ENCODE data around the gene ZNF362.

ZNF362 gene

DNA sequence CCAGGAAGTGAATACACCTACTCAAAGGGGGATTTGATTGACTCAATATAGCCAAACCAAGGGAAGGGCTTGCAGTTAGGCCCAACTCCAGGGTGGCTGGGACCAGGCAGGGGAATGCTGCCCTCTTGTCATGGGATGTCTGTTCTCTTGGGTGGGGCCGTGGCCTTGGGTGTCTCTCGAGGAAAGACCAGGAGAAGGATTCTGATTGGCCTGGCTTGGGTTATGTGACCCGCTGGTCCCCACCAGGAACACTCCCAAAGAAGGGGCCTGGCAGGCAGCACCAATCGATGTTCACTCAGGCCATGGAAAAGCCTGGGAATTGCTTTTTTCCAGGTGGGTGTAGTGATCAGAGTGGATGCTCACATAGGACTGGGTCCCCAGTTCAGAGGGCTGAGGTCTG lies 10.1 kb upstream of the ZNF362 start:
- DNase-seq = no peak

- no peak for DNase-seq
Measured at GRCh38 chr1:33247545-33247944, 8.7 kb upstream of the ZNF362 start.

DNA sequence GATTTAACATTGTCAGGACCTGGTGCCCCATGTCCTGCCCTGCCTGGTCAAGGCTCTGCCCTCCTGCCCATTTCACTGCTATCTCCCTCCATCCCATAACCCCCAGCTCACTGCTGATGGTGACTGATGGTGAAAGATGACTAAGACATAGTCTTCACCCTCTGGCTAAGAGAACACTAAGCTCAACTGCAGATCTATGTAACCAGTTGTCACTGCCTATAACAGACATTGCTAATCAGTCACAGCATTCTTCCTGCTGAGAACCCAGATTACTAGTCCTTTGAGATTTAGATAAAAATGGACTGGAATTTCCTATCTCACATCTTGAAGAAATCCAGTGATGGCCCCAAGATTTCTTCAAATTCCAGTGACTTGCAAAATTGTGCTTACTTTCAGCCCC lies 8.0 kb upstream of the ZNF362 start:
- DNase-seq = no peak

DNA sequence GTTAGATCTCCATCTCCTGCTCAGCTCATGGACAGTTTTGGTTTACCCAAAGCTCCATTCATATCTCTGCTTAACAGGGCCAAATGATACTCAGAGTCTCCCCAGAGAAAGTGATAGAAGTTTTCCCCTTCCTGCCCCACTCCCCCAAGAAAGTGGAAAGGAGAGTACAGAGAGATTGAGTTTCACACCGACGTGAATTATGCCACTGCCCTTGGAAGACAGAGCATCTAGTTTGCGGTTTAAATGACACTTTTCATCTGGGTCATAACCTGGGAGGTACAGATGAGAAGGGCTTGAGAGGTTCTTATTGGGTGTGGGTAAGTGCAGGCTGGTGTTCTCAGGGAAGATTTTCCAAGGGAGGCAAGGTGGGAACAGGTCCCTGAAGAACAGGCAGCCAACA lies 6.9 kb upstream of the ZNF362 start:
- no peak for DNase-seq

- no peak for DNase-seq
Measured at GRCh38 chr1:33250217-33250616, 6.1 kb upstream of the ZNF362 start.

- no peak for DNase-seq
Measured at GRCh38 chr1:33250724-33251123, 5.6 kb upstream of the ZNF362 start.

DNA sequence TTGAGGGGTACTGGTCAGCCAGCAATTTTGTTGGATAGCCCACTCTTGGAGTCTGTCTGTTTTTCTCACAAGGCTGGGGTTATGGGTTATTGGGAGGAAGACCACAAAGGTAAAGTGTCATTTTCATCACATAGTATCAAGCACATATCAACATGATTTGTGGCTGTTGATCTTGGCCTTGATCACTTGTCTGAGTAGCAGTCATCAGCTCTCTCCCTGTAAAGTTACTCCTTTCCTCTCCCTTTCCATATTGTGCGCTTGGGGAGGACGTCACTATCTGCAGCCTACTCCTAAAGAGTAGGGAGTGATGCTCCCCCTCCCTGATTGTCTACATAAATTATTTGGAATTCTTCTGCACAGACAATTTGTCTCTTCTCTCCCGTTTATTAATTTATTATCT lies 1.8 kb upstream of the ZNF362 start:
- no peak for DNase-seq

DNA sequence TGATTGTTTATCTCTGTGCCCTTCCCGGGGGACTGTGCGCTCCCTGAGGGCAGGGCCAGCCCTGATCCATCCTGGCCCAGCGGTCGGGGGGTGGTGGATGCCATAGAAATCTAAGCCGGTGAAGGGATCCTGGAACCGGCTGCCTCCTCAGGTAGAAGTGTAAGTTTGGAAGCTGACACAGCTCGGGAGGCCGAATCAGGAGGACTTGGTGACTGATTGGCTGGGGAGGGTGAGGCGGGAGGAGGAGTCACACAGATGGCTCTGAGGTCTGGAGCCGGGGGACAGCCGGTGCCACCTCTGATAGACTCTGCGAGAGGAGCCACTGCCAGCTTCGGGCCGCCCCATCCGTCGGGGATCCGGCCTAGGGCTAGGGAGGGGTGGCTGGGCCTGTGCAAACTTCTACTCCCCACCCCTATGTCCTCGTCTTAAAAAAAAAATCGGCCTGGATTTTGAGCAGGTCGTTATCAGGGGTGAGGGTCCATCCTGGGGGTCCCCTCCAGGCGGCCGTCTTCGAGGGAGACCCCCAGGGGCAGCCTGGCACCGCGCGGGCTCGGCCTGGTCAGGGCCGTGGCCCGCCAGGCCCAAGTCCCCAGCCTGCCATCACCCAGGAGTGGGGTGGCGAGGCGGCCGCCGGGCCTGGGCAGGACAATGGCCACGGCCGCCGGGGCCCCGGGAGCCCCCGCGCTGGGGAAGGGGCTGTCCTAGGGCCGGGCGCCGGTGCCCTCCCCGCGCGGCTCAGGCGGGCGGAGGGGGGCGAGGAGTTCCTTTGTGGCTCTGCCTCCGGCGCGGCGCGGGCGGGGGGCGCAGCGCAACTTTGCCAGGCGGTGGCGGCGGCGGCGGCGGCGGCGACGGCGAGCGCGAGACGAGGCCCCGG lies 708 bp upstream of the ZNF362 start:
- peak; percentile 4 for DNase-seq

GRCh38 chr1:33256221-33256470 lies 146 bp upstream of the ZNF362 start:
- DNase-seq = no peak

- no peak for DNase-seq
Measured at GRCh38 chr1:33257207-33257771, 997 bp downstream of the ZNF362 start.

GRCh38 chr1:33257772-33258712 lies 1.8 kb downstream of the ZNF362 start:
- no peak for DNase-seq

- DNase-seq = no peak
Measured at GRCh38 chr1:33258788-33259274, 2.5 kb downstream of the ZNF362 start.

DNA sequence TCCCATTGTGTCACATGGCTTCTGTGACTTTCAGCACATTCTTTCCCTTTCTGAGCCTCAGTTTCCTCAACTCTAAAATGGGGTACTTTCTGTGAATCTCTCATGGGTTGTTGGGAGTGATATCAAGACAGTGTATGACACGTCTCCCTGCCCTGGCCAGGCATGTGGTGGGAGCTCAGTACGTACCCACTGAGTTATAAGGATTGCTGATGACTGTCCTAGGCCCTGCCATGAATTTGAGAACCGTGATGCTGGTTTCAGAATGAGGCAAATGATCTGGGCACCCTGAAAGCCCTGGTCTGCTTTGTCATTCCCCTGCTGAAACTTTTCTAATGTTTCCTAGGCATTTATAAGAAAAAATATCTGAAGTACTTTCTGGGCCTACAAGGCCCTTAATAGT lies 3.6 kb downstream of the ZNF362 start:
- no peak for DNase-seq

- no peak for DNase-seq
Measured at GRCh38 chr1:33260439-33260838, 4.1 kb downstream of the ZNF362 start.

DNA sequence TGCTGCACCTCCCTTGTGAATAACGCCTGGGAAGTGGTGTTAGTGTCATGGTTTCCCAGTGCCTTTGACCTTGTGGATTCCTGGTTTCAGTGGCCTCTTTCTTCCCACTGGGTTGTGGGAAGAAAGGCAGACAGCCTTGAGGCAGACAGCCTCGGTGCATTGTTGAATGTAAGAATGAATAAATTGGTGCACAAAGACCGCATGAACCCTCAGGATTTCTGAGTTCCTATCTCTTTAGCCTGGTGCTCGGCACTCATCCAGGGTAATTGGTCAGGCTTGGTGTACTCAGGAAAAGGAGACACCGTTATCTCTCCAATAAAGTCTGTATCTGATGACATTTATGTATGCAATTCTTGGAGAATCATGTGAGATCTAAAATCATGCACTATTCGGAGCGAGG lies 5.1 kb downstream of the ZNF362 start:
- DNase-seq = no peak

GRCh38 chr1:33263890-33264504 lies 7.7 kb downstream of the ZNF362 start:
- DNase-seq = no peak

GRCh38 chr1:33265780-33266605 lies 9.7 kb downstream of the ZNF362 start:
- DNase-seq = no peak

DNA sequence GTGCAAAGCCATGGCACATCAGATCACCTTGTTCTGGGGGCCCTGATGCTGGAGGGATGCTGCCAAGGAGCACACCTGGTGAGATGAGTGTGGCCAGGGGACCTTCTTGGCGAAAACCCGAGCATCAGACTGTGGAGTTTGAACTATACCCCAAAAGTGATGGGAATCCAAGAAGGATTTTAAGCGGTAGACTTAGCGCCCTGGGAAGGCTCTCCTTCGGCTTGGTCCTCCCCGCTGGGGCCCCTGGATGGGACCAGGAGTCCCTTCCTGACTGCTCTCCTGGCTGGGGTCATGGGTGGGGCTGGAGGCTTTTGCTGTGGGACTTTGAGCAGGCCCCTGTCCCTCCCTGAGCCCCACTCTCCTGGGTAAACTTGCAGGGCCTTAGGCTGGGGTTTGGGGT lies 10.5 kb downstream of the ZNF362 start:
- no peak for DNase-seq

DNA sequence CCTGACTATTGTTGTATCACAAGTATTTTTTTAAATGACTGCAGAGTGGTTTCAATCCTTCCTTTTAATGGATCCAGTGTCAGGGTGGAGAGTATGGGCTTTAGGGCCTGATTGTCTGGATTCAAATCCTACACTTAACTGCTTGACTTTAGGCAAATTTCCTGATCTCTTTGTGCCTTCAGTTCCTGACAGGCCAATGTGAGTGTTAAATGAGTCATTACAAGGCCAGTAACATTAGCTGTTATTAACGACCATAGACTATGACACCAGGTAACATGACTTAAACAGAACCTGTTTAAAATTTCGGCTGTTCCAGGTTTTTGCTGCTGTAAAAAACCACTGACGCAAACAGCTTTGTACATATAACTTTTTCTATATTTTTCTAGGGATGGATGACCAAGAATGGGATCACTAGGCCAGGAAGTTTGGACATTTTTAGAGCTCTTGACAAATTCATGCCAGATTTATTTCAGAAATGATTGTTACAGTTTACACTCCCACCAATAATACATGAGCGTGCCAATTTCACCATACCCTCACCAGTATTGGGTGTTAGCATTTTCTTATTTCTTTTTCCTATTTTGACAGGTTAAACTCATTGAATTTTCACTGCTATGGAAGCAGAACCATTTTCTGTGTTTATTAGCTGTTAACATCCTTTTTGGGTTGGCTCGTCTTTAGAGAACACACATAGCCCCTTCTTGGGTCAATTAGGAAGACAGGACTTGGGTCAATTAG lies 11.3 kb downstream of the ZNF362 start:
- DNase-seq = no peak

DNA sequence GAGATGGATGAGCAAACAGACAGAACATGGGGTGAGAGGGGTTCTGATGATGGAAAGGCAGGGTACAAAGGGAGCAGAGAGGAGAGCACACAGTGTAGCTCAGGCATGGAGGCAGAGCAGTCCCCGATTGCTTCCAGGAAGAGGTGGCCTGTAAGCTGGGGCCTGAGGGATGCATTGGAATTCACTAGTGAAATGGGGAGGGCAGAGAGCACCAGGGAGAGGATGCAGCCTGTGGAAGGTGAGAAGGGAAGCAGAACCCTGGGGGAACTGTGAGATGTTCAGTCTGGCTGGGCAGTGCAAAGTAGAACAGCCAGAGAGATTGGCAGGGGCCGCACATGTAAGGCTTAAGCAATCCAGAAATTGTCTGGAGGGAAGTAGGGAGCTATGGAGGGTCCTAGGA lies 12.2 kb downstream of the ZNF362 start:
- DNase-seq = no peak

DNA sequence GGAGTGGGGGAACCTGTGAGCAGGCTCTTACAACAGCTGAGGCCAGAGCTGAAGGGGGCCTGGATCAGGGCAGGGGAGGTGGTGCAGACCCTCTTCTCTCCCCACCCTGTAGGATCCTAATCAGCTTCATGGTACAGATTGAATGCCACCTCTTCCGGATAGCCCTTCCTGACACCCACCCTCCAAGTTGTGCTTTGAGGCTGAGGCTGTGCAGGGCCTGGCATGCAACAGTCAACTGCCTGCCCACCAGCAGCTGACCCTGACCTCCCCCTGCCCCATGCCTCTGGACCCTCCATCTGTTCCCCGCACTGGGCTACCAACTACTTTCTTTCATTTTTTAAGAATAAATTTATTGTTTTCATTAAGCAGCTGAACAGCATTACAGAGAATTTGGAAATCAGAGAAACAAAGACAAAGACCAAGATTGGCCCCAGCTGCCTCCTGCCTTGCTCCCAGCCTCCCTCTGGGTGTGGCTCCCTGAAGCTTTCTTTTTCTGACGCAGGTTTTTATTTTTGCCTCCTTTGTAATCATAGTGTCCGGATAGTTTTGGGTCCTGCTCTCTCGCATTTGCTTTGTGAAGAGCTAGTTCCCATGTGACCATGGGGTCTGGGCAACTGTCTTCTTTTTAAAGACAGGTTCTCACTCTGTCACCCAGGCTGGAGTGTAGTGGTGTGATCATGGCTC lies 12.8 kb downstream of the ZNF362 start:
- DNase-seq = no peak
